ENCODE measurements around the gene G6PC2. TPM values are rescaled to one million over a fixed set of nuclear protein-coding genes. Genes with fewer than 3 reads are reported as not detected.
"Not testable (repeated sequence)": the region's sequence is repeated elsewhere in the genome, so short reads cannot be mapped to it uniquely, and the experiment has no call there.

The G6PC2 gene
- total RNA-seq, 4 donors from 2014 or later = not detected

DNA sequence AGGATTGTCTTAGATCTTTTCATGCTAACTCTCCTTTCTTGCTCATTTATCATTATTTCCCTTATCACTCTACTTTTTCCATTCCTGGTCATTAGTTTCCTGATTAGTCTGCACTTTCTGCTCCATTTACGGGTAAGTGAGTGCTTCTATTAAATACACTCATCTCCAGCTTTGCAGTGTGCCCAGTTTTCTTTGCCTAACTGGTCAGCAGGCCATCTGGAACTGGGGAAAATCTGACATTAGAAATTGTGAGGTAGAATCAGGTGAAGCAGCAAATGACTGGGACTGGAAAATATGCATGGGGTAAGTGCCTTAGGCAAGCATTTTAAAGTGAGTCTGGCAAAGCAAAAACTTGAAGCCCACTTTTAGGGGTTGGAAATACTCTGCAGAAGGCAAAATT lies 29.2 kb downstream of the G6PC2 start:
- DNase-seq (ENCODE audit: extremely low spot score) = no peak
- no peaks in the 10 kb centered on the region for H3K36me3 ChIP-seq
- no peaks in the 10 kb centered on the region for H3K4me1 ChIP-seq
- 79% methylated on average over 1 of the region's 1 CpG for WGBS
- H3K27ac ChIP-seq (replicated peaks in 1 of 4) = no peak overlapping the region
- TF ChIP-seq EP300 (IDR thresholded peaks at IDR 0.05) (no peak), POLR2A (IDR thresholded peaks at IDR 0.05; ENCODE audit: low read depth) (no peak), POLR2AphosphoS5 (IDR thresholded peaks at IDR 0.05) (no peak)
- TF ChIP-seq, protein P1, sequence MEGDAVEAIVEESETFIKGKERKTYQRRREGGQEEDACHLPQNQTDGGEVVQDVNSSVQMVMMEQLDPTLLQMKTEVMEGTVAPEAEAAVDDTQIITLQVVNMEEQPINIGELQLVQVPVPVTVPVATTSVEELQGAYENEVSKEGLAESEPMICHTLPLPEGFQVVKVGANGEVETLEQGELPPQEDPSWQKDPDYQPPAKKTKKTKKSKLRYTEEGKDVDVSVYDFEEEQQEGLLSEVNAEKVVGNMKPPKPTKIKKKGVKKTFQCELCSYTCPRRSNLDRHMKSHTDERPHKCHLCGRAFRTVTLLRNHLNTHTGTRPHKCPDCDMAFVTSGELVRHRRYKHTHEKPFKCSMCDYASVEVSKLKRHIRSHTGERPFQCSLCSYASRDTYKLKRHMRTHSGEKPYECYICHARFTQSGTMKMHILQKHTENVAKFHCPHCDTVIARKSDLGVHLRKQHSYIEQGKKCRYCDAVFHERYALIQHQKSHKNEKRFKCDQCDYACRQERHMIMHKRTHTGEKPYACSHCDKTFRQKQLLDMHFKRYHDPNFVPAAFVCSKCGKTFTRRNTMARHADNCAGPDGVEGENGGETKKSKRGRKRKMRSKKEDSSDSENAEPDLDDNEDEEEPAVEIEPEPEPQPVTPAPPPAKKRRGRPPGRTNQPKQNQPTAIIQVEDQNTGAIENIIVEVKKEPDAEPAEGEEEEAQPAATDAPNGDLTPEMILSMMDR (IDR thresholded peaks at IDR 0.05) = no peak
- peaks cover 0 to 4% (median 0%) of the 10 kb centered on the region in 4 donors for H3K27me3 ChIP-seq
- no peaks in the 10 kb centered on the region for H3K9me3 ChIP-seq
- intact Hi-C loops (cut with DNase I) = no loop called here
- H3K4me3 ChIP-seq = no peak overlapping the region

DNA sequence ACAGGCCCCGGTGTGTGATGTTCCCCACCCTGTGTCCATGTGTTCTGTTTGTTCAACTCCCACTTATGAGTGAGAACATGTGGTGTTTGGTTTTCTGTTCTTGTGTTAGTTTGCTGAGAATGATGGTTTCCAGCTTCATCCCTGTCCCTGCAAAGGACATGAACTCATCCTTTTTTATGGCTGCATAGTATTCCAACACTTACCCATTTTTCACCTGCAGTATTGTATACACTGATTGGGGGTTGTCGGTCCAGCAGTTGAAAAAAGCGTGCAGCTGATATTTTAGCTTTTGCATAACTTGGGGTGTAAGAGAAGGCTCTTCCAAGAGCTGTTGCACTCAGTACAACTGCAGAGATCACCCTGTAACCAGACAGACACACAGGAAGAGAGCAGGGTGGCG lies 31.1 kb downstream of the G6PC2 start:
- H3K27ac ChIP-seq (replicated peaks in 1 of 4); DNase-seq (ENCODE audit: extremely low spot score); H3K4me3 ChIP-seq; H3K36me3 ChIP-seq; H3K9me3 ChIP-seq; H3K27me3 ChIP-seq; intact Hi-C loops (cut with DNase I); H3K4me1 ChIP-seq: not testable (repeated sequence)
- 96% methylated on average over 4 of the region's 4 CpGs for WGBS

DNA sequence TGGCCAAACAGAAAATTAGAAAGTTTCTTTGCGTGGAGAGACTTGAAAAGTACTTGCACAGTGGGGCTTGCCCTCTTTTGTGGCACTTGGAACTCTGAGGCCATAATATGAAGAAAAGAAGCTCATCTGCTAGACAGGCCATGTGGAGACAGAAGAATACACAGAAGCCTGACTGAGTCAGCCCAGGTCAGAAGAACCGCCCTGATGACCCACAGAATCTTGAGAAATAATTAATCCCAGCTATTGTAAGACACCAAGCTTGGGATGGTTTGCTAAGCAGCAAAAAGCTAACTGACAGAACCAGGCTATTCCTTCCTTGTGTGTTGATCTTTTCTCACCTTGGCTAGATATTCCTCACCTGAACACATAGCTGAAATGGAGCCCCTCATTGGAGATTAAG lies 33.7 kb downstream of the G6PC2 start:
- intact Hi-C loops (cut with DNase I) = no loop called here
- Histone ChIP-seq H3K4me1 (no peaks in the 10 kb centered on the region), H3K27me3 (no peaks in the 10 kb centered on the region), H3K27ac (replicated peaks in 1 of 4) (no peak overlapping the region), H3K9me3 (no peaks in the 10 kb centered on the region), H3K4me3 (no peak overlapping the region), H3K36me3 (no peaks in the 10 kb centered on the region)
- no peak for TF ChIP-seq EP300 (IDR thresholded peaks at IDR 0.05)
- TF ChIP-seq, protein P1 (IDR thresholded peaks at IDR 0.05) = no peak
- DNase-seq (ENCODE audit: extremely low spot score) = no peak
- WGBS = 90% methylated on average over 2 of the region's 2 CpGs

DNA sequence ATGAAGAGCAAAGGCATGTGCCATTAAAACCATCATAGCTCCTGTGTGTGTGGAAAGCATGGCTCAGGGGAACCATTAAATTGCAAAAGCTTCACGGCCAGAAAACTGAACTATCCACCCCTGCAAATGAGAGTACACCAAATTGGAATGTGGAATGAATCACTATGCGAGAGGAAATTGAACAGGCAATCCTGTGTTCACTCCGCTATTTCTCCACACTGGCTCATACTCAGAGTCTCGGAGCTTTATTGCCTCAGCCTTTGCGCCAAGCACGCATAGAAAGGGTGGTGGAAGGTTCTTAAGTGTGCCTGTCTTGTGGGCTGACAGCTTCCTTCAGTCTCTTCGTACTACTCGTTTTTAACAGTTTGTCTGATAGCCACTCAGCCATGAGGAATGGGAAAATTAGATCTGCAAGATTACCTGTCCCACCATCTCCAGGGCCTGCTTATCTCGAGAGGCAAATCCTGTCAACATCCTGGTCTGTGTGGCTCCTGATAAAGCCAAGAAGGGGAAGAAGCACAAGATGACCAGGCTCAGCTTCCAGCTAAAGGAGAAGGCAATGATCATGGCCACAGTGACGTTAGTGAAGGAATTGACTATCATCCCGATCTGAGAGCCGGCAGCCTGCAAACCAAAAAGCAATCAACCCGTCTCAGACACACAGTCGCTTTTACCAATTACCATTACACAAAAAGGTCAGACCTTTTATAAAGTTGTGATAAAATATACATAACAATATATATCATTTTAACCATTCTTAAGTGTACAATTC lies 34.9 kb downstream of the G6PC2 start:
- Histone ChIP-seq H3K4me1 (no peaks in the 10 kb centered on the region), H3K36me3 (no peaks in the 10 kb centered on the region), H3K27me3 (no peaks in the 10 kb centered on the region), H3K4me3 (no peak overlapping the region), H3K27ac (replicated peaks in 1 of 4) (no peak overlapping the region), H3K9me3 (no peaks in the 10 kb centered on the region)
- TF ChIP-seq POLR2AphosphoS5 (IDR thresholded peaks at IDR 0.05) (no peak), POLR2A (IDR thresholded peaks at IDR 0.05; ENCODE audit: low read depth) (no peak), EP300 (IDR thresholded peaks at IDR 0.05) (no peak)
- TF ChIP-seq, protein P1 (IDR thresholded peaks at IDR 0.05) = no peak
- 81% methylated on average over 14 of the region's 14 CpGs for WGBS
- no peak for DNase-seq (ENCODE audit: extremely low spot score)
- intact Hi-C loops (cut with DNase I) = no loop called here

DNA sequence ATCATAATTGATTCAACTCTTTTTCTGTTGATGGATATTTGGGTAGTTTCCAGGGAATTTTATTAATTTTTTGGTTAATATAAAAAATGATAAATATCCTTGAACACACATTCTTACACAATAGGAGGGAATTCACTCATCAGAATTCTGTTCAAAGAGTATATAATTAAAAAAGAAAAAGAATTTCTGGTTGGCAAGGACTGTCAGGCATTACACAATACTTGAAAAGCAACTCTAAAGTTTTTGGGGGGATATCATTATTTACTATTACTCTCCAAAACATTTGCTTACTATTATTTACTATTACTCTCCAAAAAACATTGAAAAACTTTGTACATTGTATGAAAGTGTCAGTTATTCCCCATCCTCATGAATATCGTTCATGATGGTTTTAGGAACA lies 38.0 kb downstream of the G6PC2 start:
- DNase-seq (ENCODE audit: extremely low spot score) = no peak
- Histone ChIP-seq H3K27ac (replicated peaks in 1 of 4) (no peak overlapping the region), H3K4me3 (no peak overlapping the region), H3K36me3 (no peaks in the 10 kb centered on the region), H3K27me3 (no peaks in the 10 kb centered on the region), H3K4me1 (no peaks in the 10 kb centered on the region), H3K9me3 (no peaks in the 10 kb centered on the region)
- intact Hi-C loops (cut with DNase I) = no loop called here
- TF ChIP-seq POLR2A (IDR thresholded peaks at IDR 0.05; ENCODE audit: low read depth) (no peak), EP300 (IDR thresholded peaks at IDR 0.05) (no peak), POLR2AphosphoS5 (IDR thresholded peaks at IDR 0.05) (no peak)
- TF ChIP-seq, protein P1 (IDR thresholded peaks at IDR 0.05) = no peak
- WGBS = 95% methylated on average over 1 of the region's 1 CpG

All from esophagus muscularis mucosa (tissue), 4 donors.